GM19395 (cell line): ENCODE results near the gene CHST10.

ENCODE experiments used
- ATAC-seq: cut with Tn5 transposase; IDR thresholded peaks from one replicate; pipeline ENCODE4 v1.9.1; 2021; ENCODE audit warnings: mild to moderate bottlenecking, moderate library complexity; ENCODE audit not compliant: unreplicated experiment

CHST10 gene

DNA sequence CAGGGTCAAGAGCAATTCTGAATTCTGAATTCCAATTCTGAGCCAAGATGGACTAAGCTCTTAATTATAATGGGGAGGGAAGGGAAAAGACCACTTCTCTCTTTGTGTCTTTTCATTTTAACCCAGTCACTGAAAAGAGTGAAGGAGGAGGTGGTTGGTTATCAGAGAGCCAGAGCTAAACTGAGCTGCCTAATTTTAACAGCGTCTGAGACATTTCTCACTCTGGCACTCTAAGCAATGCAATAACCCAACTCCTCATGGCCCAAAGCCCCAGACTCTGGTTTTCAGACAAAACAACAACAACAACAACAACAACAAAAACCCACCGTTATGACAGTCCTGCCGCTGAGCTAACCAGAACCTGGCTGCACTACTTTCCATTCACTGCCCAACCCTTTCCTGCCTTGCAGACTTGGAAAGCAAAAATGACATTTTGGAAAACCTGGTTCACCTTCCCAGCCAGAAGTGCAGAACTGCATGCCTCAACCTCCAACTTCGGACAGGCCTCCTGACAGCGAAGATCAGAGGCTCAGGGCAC is 1.0 kb downstream of the CHST10 start:
- ATAC-seq, result no peak

DNA sequence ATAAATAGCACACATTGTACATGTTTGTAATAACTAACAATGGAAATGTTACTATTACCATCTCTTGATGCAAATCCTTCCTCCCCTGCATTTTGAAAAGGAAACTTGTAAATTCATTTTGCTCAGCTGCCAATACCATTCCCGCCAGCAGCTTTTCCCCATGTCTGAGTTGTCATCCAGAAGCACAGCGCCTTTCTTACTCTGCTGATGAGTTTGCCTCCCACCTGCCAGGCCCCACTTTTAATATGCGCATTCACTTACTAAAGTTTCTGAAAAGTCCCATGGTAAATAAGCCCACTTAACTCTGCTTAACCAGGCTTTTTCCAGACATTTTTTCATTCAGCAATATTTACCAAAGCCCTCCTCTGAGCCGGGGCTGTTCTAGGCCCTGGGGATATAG is 3.9 kb downstream of the CHST10 start:
- ATAC-seq, result no peak

DNA sequence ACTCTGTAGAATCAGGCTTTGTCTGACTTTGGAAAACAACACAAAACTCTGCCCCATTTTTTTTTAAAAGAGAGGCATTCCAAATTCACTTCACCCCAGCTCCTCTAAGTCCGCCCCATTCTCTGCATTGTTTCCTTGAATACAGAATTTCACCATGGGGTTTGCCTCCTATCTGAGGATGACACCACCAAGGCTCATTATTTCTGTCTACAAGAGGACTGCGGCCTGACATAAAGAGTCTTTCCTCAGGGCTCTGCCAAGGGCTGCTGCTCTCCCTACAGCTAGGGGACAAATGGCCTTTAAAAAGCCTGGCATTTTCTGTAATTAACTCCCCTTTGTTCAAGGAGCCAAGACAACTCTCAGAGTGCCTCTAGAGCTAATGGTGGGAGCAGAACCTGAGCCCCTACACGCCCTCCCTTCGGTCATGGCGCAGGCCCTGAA is 4.6 kb downstream of the CHST10 start:
- ATAC-seq, result no peak

DNA sequence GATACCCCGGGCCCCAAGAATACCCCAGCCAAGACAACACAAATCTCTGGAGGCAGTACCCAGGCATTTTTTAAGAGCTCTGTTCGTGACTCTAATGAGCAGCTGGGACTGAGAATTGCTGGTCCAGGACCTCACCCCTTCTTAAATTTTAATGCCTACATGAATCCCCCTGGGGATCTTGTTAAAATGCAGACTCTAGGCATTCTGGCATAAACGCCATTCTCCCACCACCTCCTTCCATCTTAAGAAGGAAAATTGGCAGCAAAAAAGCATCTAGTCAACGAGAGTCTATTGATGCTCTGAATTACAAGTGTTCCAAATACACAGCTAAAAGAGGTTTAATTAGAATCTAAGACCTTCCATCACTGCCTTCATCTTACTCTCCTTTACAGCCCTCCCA is 5.0 kb downstream of the CHST10 start:
- ATAC-seq, result no peak

DNA sequence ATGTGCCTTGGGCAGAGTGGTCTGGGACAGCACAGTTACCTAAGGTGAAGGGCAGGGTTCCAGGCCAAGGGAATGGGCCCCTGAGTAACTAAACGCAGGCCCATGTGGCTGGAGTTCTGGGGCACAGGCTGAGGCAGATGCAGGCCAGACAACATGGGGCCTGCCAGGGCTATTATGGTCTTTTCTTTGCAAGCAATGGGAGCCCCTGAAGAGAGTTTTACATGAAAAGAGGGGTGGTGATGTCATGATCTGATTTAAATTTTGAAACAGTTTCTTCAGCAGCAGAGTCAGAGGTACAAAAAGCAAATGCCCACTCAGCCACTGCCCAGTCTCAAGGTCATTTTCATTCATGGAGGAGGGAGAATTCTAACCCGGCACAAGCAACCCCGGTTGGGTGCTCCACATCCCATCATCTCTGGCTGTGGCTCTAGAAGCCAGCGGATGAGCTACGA is 5.6 kb downstream of the CHST10 start:
- ATAC-seq, result no peak

DNA sequence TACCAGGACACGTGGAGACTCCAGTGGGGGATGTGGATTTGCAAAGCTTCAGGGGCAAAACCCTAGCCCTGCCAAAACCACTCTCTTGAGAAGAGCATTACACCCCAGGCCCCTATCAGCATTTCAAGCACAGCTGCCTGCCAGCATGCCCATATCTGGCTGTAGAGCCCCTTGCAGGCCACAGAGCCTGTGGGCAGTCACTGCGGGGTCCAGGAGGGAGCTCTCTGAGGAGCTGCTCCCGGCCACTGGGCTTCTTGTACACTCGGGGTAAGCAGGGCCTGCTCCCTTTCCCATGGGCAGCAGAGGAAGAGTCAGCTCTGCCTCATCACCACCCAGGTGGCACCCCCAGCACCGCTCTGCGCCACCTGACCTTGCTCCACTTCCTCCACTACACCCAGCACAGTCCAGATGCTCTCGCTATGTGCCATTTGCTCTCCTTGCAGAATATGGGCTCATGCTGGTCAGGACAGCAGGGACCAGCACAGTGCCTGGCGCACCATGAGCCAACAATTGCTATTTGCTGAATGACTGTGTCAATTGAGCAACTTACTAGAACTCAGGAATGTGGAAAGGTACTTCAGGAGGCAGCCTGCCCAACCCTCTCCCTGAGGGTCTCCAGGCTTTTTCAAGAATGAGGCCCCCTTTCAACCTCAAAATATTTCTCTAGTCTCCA is 7.4 kb downstream of the CHST10 start:
- ATAC-seq, result no peak

DNA sequence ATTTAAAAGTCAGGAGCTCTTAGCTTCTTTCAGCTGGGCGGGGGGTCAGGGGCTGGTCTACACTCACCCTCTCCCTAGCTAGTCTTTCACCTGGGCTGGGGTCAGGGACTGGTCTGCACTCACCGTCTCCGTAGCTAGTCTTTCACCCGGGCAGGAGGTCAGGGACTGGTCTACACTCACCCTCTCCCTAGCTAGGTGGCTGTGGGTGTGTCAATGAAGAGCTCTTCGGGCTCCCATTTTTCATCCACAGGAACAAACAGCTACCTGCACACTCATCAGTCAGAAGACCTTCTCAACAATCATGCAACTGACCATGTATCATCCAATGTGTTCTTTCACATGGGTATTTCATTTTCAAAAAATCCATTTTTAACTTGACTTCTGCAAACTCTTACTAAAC is 8.0 kb downstream of the CHST10 start:
- no peak for ATAC-seq

DNA sequence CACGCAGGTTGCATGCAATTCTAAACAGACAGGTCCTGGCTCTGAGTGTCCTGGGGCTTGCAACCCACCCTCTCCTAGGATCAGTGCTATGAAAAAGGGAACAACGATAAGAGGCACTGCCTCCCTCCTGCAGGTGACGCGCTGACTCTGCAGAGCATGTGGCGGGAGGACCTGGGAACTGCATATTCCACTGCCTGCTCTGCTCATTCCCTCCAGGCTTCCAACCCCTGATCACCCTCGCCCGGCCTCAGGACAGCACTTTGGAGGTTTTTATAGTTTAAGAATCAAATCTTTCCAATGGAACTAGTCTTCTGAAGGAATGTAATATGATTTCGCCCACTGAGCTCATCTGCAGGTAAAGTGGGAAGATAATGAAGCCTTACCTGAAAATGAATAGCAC is 8.5 kb downstream of the CHST10 start:
- ATAC-seq, result no peak

DNA sequence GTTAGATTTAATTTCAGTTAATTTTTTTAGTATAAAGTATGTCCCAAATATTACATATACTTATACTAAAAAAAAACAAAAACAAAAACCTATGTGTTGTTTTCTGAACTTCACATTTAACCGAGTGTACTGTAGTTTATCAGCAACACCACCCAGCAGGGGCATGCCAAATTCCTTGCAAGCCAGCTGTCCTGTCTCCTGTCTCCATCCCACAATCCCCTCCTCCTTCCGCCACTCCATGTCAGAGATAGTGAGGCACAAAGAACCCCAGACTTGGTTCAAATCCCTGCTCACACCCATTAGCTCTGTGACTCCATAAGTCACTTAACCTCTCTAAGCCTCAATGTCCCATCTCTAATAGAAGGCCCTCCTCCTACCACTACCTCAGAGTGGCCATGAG is 9.4 kb downstream of the CHST10 start:
- ATAC-seq, result no peak

DNA sequence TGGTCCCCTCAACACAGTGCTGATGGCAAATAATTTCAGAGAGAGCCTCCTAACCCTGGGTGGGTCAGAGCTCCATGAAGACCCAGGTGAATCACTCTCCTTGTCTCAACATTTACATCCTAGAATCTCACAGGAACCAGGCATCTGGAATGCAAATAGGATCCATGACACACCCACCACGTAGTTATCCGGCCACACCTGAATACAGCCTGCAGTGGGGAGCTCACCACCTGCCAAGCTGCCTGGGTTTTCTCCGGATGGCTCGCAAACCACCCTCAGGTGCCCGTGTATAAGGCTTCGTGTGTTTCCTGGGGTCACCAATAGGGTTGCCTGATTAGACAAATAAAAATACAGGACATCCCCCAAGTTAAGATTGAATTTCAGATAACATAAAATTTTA is 9.9 kb downstream of the CHST10 start:
- no peak for ATAC-seq

DNA sequence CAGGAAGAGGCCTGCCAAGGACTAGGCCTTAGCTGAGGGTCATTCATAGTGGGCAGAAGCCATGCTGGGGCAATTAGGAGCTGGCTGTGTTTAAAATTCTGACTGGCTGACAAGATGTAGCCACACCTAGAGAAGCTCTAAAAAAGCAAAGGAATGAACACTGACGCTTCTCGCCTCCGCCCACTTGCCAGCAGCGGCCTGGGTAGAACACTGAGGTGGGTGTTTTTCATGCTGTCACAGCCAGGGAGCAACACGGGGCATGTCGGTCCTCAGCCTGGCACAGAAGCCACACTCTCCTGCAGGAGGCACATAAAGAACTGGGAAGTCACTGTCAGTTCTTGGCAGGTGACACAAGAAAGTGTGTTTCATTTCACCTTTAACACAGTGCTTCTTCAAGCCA is 10.4 kb downstream of the CHST10 start:
- no peak for ATAC-seq

DNA sequence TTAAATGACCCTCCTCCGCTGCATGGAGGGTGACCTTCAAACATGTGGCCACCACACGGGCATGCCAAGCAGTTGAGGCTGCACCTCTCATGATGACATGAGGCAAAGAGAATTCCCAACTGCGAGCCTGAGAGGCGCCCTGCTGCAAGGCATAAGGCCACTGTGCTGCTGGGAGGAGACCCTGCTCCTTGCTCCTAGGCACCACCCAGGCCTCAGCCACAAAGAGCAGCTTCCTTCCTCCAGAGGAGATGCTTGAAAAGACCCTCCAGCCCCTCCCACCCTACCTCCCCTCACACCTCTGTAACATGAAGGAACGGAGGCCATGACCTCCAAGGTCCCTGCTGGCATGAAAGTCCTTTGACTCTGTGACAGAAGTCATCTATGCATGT is 11.4 kb downstream of the CHST10 start:
- no peak for ATAC-seq

DNA sequence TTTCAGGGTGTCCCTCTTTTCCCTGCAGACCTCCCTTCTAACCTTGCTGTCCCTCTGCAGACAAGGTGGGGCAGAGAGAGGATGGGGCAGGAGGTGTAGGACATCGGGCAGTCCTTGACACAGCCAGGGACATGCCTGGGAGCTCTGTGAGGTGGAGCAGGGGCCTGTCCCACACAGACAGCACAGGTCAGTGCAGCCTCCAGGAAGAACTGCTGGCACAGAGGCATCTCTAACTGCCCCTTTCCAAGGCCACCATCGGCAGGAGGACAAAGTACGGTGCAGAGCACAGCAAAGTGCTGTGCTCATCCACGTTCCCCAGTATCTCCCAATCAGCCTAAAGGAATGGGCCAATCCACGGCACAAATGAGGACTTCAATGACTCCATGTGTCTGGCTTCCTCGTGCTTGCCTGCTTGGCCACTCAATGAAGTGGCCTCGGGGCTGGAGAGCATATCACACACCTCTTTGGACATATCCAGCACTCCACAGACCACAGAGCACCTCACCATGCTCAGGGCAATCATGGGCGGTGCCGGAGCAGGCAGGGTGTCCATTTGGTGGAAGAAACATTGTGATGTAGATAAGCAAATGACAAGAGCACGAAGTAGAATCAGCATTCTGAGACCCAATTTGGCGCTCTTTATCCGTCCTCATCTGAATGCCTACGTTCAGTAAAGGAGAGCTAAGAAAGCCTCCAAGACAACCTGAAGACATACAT is 11.9 kb downstream of the CHST10 start:
- no peak for ATAC-seq

DNA sequence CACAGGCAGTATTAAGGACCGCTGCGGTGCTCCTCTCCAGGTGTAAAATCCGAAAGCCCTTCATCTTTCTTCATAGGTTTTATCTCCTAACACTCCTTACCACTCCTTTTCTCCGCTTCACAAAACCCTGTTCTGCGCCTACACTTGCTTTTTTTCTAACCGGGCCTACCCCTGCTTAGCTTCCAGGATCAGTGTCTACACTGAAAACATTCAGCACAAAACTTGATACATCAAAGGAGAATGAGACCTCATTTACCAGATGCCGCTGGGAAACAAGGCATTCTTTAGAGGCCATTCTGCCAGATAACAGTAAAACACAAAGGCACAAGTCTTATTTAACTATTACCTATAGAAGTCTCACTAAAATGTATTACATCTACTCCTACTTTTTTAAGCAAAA is 13.1 kb downstream of the CHST10 start:
- no peak for ATAC-seq

DNA sequence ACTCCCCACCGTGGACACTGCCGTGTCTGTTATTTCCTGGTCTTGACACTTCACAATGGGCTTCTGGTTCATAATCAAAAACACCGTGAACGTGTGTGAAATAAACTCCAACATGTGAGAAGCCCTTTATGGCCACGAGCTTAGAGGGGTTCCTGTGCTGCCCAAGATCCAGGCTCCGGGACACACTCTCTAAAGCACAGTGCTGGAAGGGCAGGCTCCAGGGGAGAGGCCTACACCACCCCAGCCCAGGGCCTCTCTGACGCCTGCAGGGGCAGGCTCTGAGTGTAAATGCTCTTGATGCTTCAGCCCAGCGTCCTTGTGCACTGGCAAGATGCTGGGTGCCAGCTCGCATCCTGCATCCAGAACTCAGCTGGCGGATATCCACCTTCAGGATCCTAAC is 13.7 kb downstream of the CHST10 start:
- ATAC-seq, result no peak

DNA sequence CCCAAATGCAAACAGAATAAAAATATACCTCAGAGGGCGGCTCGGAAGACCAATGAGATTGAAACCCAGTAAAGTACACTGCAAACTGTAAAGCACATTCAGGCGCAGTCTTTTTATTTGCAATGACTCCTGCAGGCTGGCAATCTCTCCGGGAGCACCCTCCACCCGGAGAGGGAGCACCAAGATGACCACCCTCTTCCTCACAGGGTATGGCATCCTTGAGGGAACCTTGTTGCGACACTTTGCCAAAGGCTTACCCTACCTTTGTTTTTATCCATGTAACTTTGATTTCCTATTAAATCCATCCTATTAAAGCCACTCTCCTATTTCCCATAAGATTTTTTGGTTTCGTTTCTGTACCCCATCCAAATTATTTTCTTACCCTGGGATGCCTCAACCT is 16.2 kb downstream of the CHST10 start:
- ATAC-seq, result no peak

DNA sequence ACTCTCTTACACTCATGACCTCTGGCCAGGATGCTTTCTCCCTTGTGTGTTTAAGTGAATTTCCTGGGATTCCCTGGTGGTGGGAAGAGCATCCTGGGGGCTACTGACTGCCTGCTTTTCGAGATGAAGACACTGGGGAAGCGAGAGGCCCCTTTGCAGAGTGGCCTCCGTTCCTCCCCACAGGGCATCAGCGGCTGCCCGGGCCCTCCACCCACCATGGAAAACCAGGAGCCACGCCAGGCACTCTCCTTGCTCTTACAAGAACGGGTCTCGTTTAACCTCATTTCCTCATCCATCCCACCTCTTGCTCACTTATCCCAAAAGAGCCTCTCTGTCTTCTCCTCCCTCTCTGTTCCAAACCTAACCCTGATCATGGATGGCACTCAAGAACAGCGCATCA is 17.8 kb downstream of the CHST10 start:
- no peak for ATAC-seq

DNA sequence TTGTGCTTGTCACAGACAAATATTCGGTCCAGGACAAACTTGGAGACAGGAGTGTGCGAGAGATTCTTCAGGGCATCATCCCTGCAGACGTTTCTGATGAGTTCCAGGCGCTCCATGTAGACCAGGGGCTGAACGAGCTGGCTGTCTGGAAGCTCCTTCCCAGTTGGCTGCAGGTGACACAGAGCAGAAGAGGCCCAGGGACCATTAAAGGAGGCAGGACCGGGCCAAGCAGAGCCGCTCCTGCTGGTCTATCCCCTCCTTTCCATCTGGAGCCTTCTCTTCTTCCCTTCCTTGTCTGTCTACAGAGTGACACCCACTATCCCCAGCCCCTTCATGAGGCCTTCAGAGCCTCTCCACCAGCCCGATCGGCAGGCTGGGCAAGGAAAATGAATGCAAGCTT is 19.5 kb downstream of the CHST10 start:
- no peak for ATAC-seq

DNA sequence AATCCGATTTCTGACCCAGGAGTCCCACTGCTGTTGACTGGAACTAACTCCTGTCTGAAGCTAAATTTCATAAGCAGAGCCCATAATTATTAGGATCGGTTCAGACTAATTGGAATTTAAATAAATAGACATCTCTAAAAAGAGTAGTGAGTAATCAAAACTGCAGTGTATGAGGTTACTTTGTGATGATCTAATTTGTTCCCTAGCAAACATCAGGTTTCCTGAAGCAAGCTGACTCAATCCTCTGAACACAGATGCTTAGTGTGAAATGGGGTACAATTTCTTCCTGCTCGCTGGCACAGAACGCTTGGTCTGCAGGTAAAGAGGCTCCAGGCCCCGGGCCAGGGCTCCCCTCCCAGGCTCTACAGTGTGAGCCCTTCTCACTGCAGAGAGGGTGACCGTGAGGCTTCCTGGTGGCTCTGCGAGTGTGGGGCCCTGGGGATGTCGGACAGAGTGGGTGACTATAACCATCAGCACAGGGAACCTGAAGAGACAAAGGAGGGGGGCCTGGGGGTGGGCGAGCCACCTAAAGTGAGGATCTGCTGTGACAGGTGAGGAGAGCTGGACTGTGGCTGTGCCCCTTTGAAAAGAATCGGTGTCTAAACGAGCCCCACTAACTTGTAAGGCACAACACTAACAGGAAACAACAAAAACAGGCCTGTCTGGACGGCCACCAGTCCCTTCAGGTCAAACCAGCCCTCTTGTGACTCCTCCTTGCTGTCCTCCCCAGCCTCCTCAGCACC is 20.2 kb downstream of the CHST10 start:
- ATAC-seq, result no peak

DNA sequence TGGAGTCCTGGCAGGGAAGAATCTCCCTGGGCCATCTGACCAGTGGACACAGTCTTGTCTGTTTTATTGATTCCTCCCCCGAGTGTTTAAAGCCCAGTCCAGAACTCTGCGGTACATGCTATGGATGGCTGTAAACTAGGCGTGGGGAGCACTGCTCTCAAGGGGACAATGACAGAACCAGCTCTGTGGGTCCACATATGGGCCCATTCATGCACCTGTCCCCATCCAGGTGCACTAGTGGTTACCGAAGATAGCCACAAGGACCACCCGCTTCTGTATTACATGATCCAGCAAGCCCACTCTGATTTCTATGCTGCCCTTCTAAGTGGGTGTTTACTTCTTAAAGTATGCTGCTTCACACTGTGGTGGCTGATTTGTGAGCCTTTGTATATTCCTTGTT is 21.0 kb downstream of the CHST10 start:
- ATAC-seq, result no peak

DNA sequence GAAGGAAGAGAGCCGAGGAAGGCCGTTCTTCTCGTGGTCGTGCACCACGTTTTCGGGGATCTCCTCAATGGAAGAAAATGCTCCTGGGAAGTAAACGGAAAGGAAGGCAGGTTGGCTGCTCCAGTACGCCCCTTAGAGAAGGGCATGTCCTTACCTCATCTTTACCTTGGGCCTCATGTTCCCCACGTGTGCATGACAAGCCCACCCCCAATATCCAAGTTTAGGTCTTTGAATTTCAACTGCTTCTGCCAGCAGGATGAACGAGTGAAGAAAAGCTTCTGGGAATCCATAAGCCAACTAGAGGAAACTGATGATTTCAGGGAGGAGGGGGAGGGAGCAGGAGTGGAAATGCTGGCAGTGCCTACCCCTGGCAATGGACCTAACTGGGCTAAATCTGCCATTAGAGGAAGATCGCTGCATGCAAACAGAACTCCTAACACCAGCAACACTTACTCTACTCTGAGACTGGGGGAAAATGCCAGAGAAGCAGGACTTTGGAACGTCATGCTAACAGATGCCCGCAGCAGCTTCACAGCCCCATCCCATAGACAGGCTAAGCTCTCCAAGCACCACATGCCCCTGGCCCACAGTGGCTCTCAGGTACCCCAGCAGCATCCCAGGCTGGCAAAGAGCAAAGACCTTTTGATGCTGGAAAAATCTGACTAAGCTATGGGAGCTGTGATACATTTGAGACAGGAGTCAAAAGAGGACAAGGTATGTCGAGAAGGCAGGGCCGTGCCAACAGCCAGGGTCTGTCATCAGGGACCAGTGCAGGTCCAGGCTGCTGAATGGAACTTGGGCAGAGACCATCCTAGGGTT is 21.7 kb downstream of the CHST10 start:
- ATAC-seq, result no peak
